CD4-positive, alpha-beta T cell (primary cell): ENCODE measurements around the gene RAB3GAP1. TPM values are rescaled to one million over a fixed set of nuclear protein-coding genes. Genes with fewer than 3 reads are reported as not detected.

Experiments
- ATAC-seq: fragments of 200-7000 bp; cut with Tn5 transposase; one replicate; pipeline ENCODE4 v1.10.0; 2022; ENCODE audit warnings: mild to moderate bottlenecking; ENCODE audit not compliant: poor library complexity
- CTCF ChIA-PET: fragments of 350-600 bp; sonication (Branson Sonifier 250); formaldehyde crosslinking; loops from one replicate; lab custom pipeline; 2021; ENCODE audit warnings: antibody characterized with exemption, inconsistent platforms; lab: Charles Lee
- POLR2A ChIA-PET: fragments of 350-600 bp; sonication (Branson Sonifier 250); formaldehyde crosslinking; loops from one replicate; lab custom pipeline; 2021; ENCODE audit warnings: antibody characterized with exemption, inconsistent platforms; lab: Charles Lee
- DNase-seq, 14 experiments: peaks; one replicate each; pipeline ENCODE4 v3.0.0-alpha.2; 2013 to 2020; ENCODE audit warnings: mixed read lengths in 2 of 14
- H3K27ac ChIP-seq, 2 donors: one replicate each; pipeline versions ENCODE4 v1.5.1 to v1.7.0; 2013; ENCODE audit warnings: low read length in 2 of 2, low read depth in 1 of 2, mild to moderate bottlenecking in 1 of 2
- H3K27me3 ChIP-seq, 2 experiments: 1 replicate in 1 of 2; 2 replicates in 1 of 2; pipeline versions ENCODE4 v1.6.1 to v1.7.0; 2013; ENCODE audit warnings: low read length in 2 of 2, control low read depth in 1 of 2, mild to moderate bottlenecking in 1 of 2, moderate library complexity in 1 of 2; ENCODE audit not compliant: insufficient read depth in 2 of 2, control insufficient read depth in 1 of 2
- H3K36me3 ChIP-seq: one replicate; pipeline ENCODE4 v1.6.1; 2013; ENCODE audit warnings: low read length, control low read depth; ENCODE audit not compliant: insufficient read depth
- H3K4me1 ChIP-seq: one replicate; pipeline ENCODE4 v1.6.1; 2013; ENCODE audit warnings: low read length, control low read depth; ENCODE audit not compliant: insufficient read depth
- H3K4me3 ChIP-seq: one replicate; pipeline ENCODE4 v1.5.1; 2013; ENCODE audit warnings: mild to moderate bottlenecking, low read length, moderate library complexity
- H3K9me3 ChIP-seq, 2 experiments: 1 replicate in 1 of 2; 2 replicates in 1 of 2; pipeline versions ENCODE4 v1.6.1 to v1.7.0; 2013; ENCODE audit warnings: low read length in 2 of 2, mild to moderate bottlenecking in 2 of 2, control low read depth in 1 of 2, moderate library complexity in 1 of 2; ENCODE audit not compliant: control insufficient read depth in 1 of 2, insufficient read depth in 1 of 2
- H3K27ac Mint-ChIP-seq: one replicate; pipeline ENCODE4 v1.8.0; 2020; ENCODE audit warnings: mixed read lengths
- H3K27me3 Mint-ChIP-seq: one replicate; pipeline ENCODE4 v1.8.0; 2021; ENCODE audit warnings: mixed read lengths
- H3K36me3 Mint-ChIP-seq: one replicate; pipeline ENCODE4 v1.8.0; 2021; ENCODE audit warnings: low read depth, mixed read lengths
- H3K4me1 Mint-ChIP-seq: one replicate; pipeline ENCODE4 v1.8.0; 2021; ENCODE audit warnings: low read depth, mixed read lengths
- H3K4me3 Mint-ChIP-seq: one replicate; pipeline ENCODE4 v1.8.0; 2020; ENCODE audit warnings: mild to moderate bottlenecking, mixed read lengths
- H3K9me3 Mint-ChIP-seq: one replicate; pipeline ENCODE4 v1.8.0; 2020; ENCODE audit warnings: mixed read lengths
- intact Hi-C, 2 experiments: fragments of 100-400 bp; cut with DNase I in 1 of 2; cut with micrococcal nuclease in 1 of 2; formaldehyde crosslinking; loops; one replicate each; pipeline versions ENCODE4 v1.15.1 to v1.9.0; 2023 to 2025; cut with DNase I, micrococcal nuclease
- total RNA-seq, 174 experiments: library from RNA in 2 of 174; stranded (reverse) in 2 of 174; gene quantifications; one replicate each; pipeline ENCODE4 v1.2.3 and lab custom pipeline; 2021 to 2026
- TF ChIP-seq, protein P1 (sequence below): fragments of 200-600 bp; IDR thresholded peaks from one replicate; pipeline ENCODE4 v1.8.0; 2022; ENCODE audit warnings: antibody characterized with exemption, mild to moderate bottlenecking

RAB3GAP1 gene
- total RNA-seq, 2 experiments from 2014 or later = 35.9 to 37.0 TPM

DNA sequence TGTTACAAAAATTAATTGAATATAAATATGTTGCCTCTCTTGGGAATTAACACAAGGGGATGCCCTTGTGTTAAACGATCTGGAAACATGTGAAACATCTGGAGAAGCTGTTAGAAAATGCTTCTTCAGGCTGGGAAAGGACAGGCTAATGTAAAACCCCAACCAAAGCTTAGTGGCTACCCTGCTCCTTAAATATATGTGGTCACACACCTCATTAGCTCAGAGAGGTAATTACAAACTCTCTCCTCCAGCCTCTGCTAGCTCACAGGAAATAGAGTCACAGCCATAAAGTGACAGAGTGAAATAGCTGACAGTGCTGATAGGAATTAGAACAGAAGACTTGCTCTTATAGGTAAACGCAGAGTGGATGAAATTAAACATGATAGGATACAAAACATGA is 155.9 kb downstream of the RAB3GAP1 start:
- no peaks in the 10 kb centered on the region for H3K27me3 Mint-ChIP-seq
- H3K27ac Mint-ChIP-seq = no peak overlapping the region
- H3K9me3 Mint-ChIP-seq = no peaks in the 10 kb centered on the region
- no peaks in the 10 kb centered on the region for H3K36me3 ChIP-seq
- H3K4me1 ChIP-seq = no peaks in the 10 kb centered on the region
- ChIA-PET CTCF (interaction anchor here (0.6 kb wide), 1 partner anchor 21 kb away, joined by 3 read pairs; no protein-coding TSS in a partner anchor), POLR2A (no interaction called here)
- H3K4me1 Mint-ChIP-seq = no peaks in the 10 kb centered on the region
- DNase-seq (no peak), ATAC-seq (no peak)
- H3K9me3 ChIP-seq = no peaks in the 10 kb centered on the region
- TF ChIP-seq, protein P1, sequence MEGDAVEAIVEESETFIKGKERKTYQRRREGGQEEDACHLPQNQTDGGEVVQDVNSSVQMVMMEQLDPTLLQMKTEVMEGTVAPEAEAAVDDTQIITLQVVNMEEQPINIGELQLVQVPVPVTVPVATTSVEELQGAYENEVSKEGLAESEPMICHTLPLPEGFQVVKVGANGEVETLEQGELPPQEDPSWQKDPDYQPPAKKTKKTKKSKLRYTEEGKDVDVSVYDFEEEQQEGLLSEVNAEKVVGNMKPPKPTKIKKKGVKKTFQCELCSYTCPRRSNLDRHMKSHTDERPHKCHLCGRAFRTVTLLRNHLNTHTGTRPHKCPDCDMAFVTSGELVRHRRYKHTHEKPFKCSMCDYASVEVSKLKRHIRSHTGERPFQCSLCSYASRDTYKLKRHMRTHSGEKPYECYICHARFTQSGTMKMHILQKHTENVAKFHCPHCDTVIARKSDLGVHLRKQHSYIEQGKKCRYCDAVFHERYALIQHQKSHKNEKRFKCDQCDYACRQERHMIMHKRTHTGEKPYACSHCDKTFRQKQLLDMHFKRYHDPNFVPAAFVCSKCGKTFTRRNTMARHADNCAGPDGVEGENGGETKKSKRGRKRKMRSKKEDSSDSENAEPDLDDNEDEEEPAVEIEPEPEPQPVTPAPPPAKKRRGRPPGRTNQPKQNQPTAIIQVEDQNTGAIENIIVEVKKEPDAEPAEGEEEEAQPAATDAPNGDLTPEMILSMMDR = no peak
- H3K4me3 Mint-ChIP-seq = no peak overlapping the region
- intact Hi-C loops = no loop called here
- H3K27ac ChIP-seq = no peak overlapping the region
- H3K27me3 ChIP-seq = no peaks in the 10 kb centered on the region
- peaks cover 4% of the 10 kb centered on the region for H3K36me3 Mint-ChIP-seq
- no peak overlapping the region for H3K4me3 ChIP-seq

DNA sequence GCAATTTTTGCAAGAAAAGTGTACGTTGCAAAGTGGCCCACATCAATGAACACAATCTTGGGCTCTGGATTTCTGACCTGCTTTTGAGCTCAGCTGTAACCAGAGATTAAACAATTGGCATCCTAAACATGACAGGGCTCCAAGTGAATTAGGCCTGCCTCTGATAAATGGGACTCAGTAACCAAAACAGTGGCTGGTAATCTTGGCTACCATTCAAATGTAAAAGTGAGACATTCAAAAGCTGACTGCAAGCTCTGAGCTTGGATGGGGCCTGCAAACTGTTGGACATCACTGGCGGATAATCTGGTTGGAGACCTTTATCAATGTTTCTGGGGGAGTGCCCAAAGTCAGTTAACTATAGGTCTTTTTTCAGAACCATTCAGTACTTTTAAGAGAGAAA is 160.7 kb downstream of the RAB3GAP1 start:
- intact Hi-C loops = no loop called here
- Histone ChIP-seq H3K4me3 (no peak overlapping the region), H3K36me3 (no peaks in the 10 kb centered on the region), H3K27ac (no peak overlapping the region), H3K9me3 (no peaks in the 10 kb centered on the region), H3K4me1 (no peaks in the 10 kb centered on the region), H3K27me3 (no peaks in the 10 kb centered on the region)
- no peaks in the 10 kb centered on the region for H3K9me3 Mint-ChIP-seq
- ChIA-PET CTCF (no interaction called here), POLR2A (no interaction called here)
- TF ChIP-seq, protein P1 = no peak
- no peak overlapping the region for H3K4me3 Mint-ChIP-seq
- no peaks in the 10 kb centered on the region for H3K4me1 Mint-ChIP-seq
- DNase-seq (no peak), ATAC-seq (no peak)
- H3K27me3 Mint-ChIP-seq = no peaks in the 10 kb centered on the region
- no peak overlapping the region for H3K27ac Mint-ChIP-seq
- H3K36me3 Mint-ChIP-seq = peaks cover 3% of the 10 kb centered on the region

DNA sequence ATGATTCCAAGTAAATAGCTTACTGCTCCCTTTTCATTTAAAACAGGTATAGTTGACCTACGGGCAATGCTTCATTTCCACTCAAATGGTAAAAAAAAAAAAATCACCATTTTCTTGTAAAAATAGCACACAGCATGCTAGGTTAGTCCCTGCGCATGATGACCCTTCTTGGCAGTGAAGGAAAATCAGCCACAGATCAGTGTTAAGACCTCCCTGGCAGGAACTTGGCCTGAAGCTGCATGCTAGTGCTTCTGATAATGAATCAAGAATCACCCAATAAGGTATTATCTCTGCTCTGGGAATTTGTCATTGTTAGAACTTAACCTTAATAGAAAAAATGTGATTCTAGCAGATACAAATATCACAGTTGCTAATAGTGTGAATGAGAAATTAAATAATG is 166.3 kb downstream of the RAB3GAP1 start:
- DNase-seq (no peak), ATAC-seq (no peak)
- POLR2A ChIA-PET = no interaction called here
- H3K4me3 Mint-ChIP-seq = no peak overlapping the region
- Histone ChIP-seq H3K4me1 (no peaks in the 10 kb centered on the region), H3K4me3 (no peak overlapping the region), H3K27ac (no peak overlapping the region), H3K27me3 (no peaks in the 10 kb centered on the region), H3K36me3 (no peaks in the 10 kb centered on the region), H3K9me3 (no peaks in the 10 kb centered on the region)
- CTCF ChIA-PET = interaction anchor here (1.3 kb wide), 1 partner anchor 9 kb away, joined by 4 read pairs; no protein-coding TSS in a partner anchor
- no peaks in the 10 kb centered on the region for H3K9me3 Mint-ChIP-seq
- TF ChIP-seq, protein P1 = no peak
- H3K27ac Mint-ChIP-seq = no peak overlapping the region
- no peaks in the 10 kb centered on the region for H3K27me3 Mint-ChIP-seq
- H3K4me1 Mint-ChIP-seq = no peaks in the 10 kb centered on the region
- peaks cover 14% of the 10 kb centered on the region for H3K36me3 Mint-ChIP-seq
- intact Hi-C loops = no loop called here
